GM12891 (cell line): ENCODE measurements around the gene PTX4.

Source experiments
- DNase-seq: peaks from one replicate; pipeline ENCODE4 v3.0.0; 2011; ENCODE audit warnings: low spot score; ENCODE audit not compliant: insufficient read length
- FAIRE-seq: peaks from 2 replicates; lab custom pipeline; 2011; peaks lifted over from hg19 to GRCh38; lab: Jason Lieb, UNC
- PAX5 ChIP-seq: IDR thresholded peaks from 2 replicates; pipeline ENCODE4 v1.6.1; 2011; ENCODE audit warnings: low read length, moderate library complexity, mild to moderate bottlenecking; ENCODE audit not compliant: insufficient read depth, severe bottlenecking
- POLR2A ChIP-seq: IDR thresholded peaks from 2 replicates; pipeline ENCODE4 v1.6.1; 2011; ENCODE audit warnings: low read depth, low read length, control low read depth
- POLR2AphosphoS5 ChIP-seq: IDR thresholded peaks from 2 replicates; pipeline ENCODE4 v1.6.1; 2011; ENCODE audit warnings: low read depth, low read length, control low read depth
- POU2F2 ChIP-seq: IDR thresholded peaks from 2 replicates; pipeline ENCODE4 v1.6.1; 2011; ENCODE audit warnings: low read depth, mild to moderate bottlenecking, control low read depth, low read length, moderate library complexity
- SPI1 ChIP-seq: IDR thresholded peaks from 2 replicates; pipeline ENCODE4 v1.6.1; 2011; ENCODE audit warnings: low read depth, low read length, control low read depth
- TAF1 ChIP-seq: IDR thresholded peaks from 2 replicates; pipeline ENCODE4 v1.6.1; 2011; ENCODE audit warnings: low read depth, low read length, control low read depth

Gene PTX4

GRCh38 chr16:1502092-1503004 lies 13.6 kb upstream of the PTX4 start:
- no peak for DNase-seq
- no peak for TF ChIP-seq POU2F2
- TF ChIP-seq SPI1: no peak
- TF ChIP-seq POLR2A: no peak
- TF ChIP-seq POLR2AphosphoS5: no peak
- no peak for TF ChIP-seq PAX5
- TF ChIP-seq TAF1: no peak
- no peak for FAIRE-seq

- FAIRE-seq: no peak
These were observed 12.9 kb upstream of the PTX4 start for GRCh38 chr16:1501630-1502029.

DNA sequence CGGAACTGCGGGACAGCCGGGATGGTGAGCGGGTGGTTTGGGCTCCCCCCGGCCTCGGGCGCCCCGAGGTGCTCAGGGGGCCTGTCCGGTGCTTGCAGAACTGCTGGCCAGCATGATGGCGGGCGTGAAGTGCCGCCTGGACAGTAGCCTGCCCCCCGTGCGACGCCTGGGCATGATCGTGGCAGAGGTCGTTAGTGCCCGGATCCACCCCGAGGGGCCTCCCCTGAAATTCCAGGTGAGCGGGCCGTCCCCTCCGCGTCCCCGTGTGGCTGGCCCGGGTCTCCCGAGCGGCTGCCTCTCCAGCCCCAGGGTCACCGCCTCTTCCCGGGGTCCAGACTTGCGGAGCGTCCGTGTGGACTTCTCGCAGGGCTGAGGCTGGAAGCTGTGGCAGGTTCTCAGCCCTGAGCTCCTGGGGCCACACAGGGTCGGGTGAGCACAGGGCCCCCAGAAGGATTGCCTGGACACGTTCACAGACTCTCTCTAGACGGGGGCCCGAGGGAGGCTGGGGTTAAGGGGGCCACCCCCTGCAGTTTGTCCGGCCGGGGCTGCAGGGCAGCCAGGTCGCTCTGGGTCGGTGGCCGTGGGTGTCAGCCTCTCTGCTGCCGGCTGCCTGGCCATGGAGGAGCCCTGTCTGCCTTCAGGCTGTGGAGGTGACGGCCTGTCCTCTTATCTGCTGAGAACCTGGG lies 11.9 kb upstream of the PTX4 start:
- TF ChIP-seq POLR2A (no peak), SPI1 (no peak), POLR2AphosphoS5 (no peak), PAX5 (no peak), POU2F2 (no peak), TAF1 (no peak)
- DNase-seq (no peak), FAIRE-seq (no peak)

More at GRCh38 chr16:1501630-1502029, 12.9 kb upstream of the PTX4 start:
- DNase-seq: no peak
- TF ChIP-seq TAF1 (no peak), POLR2A (no peak), SPI1 (no peak), POLR2AphosphoS5 (no peak), POU2F2 (no peak), PAX5 (no peak)

- FAIRE-seq (no peak), DNase-seq (no peak)
- TF ChIP-seq TAF1 (no peak), POU2F2 (no peak), POLR2AphosphoS5 (no peak), SPI1 (no peak)
These were observed 11.2 kb upstream of the PTX4 start for GRCh38 chr16:1499756-1500464.

DNA sequence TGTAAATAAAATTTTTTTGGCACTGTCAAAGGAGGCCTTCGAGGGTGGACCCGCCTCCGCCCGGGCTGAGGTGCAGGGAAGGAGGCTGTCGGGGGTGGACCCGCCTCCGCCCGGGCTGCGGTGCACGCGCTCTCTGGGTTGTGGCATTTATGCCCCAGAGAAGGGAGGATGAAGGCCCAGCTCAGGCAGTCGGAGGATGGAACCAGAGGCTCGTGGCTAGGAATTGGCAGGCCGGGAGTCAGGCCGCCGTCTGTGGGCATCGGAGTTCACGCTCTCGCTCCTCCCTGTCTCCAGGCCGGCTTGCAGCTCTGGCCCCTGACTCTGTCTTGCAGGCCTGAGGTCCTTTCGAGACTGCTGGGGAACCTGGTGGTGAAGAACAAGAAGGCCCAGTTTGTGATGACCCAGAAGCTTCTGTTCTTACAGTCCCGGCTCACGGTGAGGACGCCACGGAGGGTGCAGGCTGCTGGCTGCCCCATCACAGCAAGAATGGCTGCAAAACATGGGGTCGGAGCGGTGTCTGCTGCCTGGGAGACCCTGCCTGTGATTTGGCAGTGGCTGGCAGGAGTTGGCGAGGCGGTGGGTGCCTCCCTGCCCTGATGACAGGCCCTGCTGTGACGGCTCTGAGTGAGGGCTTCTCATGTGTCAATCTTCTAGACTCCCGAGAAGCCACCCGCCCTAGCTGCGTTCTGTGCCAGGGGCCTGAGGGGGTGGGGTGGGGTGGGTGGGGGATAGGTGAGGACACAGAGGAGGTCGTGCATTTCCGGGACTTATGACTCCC lies 10.3 kb upstream of the PTX4 start:
- FAIRE-seq (no peak), DNase-seq (no peak)
- TF ChIP-seq SPI1: no peak
- TF ChIP-seq POLR2AphosphoS5: no peak
- no peak for TF ChIP-seq PAX5
- no peak for TF ChIP-seq POU2F2
- TF ChIP-seq TAF1: no peak
- TF ChIP-seq POLR2A: no peak

DNA sequence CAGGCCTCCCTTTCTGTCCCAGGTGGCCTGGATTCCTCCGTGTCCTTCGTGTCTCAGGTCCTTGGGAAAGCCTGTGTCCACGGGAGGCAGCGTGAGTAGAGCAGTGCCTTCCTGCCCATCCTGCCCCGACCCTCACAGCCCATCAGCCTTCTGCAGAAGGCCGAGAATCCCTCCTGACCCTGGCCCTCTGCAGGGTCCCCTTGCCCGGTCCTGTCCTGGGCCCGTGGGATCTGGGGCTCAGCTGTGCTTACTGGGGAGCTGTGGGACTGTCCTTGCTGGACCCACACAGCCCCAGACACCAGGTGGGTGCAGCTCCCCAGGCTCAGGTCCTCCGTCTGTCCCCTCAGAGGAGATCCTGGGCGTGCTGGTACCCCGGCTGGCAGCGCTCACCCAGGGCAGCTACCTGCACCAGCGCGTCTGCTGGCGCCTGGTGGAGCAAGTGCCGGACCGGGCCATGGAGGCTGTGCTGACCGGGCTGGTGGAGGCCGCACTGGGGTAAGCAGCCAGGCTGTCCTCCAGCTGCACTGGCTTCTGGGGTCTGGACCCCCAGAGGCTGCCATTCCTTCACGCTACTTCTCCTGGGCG lies 8.4 kb upstream of the PTX4 start:
- no peak for FAIRE-seq
- DNase-seq: no peak
- TF ChIP-seq SPI1 (no peak), POLR2A (no peak), POLR2AphosphoS5 (no peak), PAX5 (no peak), POU2F2 (no peak), TAF1 (no peak)

DNA sequence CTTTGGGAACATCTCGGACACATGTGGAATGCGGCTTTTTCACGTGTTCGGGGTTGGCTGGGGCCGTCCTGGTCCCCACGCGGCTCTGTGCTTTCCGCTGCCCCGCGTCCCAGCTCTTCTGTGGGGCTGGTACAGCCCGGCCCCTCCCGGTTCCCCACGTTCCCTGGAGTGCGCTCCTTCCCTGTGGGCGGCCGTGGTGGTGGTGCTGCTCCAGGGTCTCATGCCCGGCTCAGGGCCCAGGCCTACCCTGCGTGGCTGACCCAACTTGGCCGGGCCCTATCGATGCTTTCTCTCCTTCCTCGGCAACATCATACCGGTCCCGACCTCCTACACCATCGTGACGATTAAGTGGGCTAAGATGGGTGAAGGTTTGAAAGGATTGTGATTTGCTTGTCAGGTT lies 7.7 kb upstream of the PTX4 start:
- DNase-seq (no peak), FAIRE-seq (no peak)
- TF ChIP-seq POLR2AphosphoS5 (no peak), TAF1 (no peak)

GRCh38 chr16:1495889-1496262 lies 7.1 kb upstream of the PTX4 start:
- no peak for FAIRE-seq
- no peak for TF ChIP-seq POU2F2
- no peak for TF ChIP-seq POLR2AphosphoS5
- TF ChIP-seq PAX5: no peak
- no peak for TF ChIP-seq POLR2A
- no peak for TF ChIP-seq TAF1
- TF ChIP-seq SPI1: no peak

More at GRCh38 chr16:1495889-1496262, 7.1 kb upstream of the PTX4 start:
- DNase-seq: no peak
